LNCaP clone FGC (cell line): Measurements from ENCODE around the gene CANT1.
"Not testable (repeated sequence)": the region's sequence is repeated elsewhere in the genome, so short reads cannot be mapped to it uniquely, and the experiment has no call there.

Source experiments
- DNase-seq: peaks from one replicate; pipeline ENCODE4 v3.0.0-alpha.2; 2011; ENCODE audit warnings: low read depth
- H3K4me3 ChIP-seq: 2 replicates; pipeline ENCODE4 v1.5.1; 2011; ENCODE audit warnings: mild to moderate bottlenecking, low read depth, low read length, control low read depth
- TF ChIP-seq, protein P1 (sequence below): IDR thresholded peaks from 2 replicates; pipeline ENCODE4 v1.5.1; 2012; ENCODE audit warnings: mild to moderate bottlenecking; ENCODE audit not compliant: control insufficient read depth, insufficient read depth; ENCODE audit errors: extremely low read depth

The CANT1 gene

DNA sequence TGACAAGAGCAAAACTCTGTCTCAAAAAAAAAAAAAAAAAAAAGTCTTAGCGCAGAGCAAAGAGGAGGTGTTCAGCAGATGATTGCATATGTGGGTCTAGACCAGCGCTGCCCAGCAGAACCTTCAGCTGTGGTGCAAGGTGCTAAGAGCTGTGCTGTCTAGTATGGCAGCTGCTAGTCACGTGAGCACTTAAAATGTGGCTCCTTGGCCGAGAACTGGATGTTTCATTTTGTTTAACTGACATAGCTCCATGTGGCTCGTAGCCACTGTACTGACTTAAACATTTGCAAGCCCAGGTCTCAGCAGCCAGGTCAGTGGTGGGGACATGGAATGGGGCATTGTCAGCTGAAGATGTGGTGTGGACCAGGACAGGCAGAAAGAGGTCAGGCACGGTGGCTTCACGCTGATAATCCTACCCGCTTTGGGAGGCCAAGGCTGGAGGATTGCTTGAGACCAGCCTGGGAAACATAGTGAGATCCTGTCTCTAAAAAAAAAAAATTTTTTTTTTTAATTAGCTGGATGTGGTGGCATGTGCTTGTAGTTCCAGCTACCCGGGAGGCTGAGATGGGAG lies 23.6 kb upstream of the CANT1 start:
- no peak overlapping the region for H3K4me3 ChIP-seq
- TF ChIP-seq, protein P1, sequence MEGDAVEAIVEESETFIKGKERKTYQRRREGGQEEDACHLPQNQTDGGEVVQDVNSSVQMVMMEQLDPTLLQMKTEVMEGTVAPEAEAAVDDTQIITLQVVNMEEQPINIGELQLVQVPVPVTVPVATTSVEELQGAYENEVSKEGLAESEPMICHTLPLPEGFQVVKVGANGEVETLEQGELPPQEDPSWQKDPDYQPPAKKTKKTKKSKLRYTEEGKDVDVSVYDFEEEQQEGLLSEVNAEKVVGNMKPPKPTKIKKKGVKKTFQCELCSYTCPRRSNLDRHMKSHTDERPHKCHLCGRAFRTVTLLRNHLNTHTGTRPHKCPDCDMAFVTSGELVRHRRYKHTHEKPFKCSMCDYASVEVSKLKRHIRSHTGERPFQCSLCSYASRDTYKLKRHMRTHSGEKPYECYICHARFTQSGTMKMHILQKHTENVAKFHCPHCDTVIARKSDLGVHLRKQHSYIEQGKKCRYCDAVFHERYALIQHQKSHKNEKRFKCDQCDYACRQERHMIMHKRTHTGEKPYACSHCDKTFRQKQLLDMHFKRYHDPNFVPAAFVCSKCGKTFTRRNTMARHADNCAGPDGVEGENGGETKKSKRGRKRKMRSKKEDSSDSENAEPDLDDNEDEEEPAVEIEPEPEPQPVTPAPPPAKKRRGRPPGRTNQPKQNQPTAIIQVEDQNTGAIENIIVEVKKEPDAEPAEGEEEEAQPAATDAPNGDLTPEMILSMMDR = no peak
- peak; percentile 62 for DNase-seq

DNA sequence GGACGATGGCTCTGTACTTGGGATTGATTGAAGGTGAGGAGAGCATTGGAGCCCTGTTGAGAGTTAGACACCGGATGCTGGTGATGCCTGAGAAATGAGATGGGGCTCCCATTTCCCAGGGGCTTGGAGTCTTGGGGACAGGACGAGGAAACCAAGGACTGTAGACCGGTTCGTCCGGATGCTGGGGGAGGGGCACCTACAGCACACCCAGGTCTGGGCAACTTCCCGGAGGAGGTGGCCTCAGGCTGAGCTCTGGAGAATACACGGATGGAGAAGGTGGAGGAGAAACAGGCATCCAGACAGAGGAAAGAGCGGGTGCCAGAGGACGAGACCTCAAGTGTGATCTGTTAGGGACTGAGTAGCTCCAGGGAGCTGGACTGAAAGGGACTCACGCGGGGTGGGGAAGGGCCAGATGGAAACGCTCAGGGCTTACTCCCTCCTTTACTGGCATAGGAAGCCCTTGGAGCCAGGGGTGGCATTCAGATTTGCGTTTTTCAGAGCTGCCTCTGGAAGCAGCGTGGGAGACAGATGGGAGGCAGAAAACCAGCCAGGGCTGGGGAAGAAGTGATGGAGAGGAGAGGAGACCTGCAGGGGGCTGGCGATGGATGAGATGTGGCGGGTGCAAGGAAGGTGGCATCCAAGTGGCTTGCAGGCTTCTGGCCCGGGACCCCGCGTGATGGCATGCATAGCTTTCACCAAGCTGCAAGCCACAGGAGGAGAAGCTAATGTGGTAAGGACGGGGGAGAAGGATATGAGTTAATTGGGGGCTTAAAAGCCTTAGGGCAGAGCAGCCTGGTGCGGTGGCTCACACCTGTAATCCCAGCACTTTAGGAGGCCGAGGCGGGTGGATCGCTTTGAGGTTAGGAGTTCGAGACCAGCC lies 22.7 kb upstream of the CANT1 start:
- no peak overlapping the region for H3K4me3 ChIP-seq
- no peak for DNase-seq
- TF ChIP-seq, protein P1 = no peak

- DNase-seq, H3K4me3 ChIP-seq: not testable (repeated sequence)
Measured at GRCh38 chr17:79030636-79031035, 21.1 kb upstream of the CANT1 start.

DNA sequence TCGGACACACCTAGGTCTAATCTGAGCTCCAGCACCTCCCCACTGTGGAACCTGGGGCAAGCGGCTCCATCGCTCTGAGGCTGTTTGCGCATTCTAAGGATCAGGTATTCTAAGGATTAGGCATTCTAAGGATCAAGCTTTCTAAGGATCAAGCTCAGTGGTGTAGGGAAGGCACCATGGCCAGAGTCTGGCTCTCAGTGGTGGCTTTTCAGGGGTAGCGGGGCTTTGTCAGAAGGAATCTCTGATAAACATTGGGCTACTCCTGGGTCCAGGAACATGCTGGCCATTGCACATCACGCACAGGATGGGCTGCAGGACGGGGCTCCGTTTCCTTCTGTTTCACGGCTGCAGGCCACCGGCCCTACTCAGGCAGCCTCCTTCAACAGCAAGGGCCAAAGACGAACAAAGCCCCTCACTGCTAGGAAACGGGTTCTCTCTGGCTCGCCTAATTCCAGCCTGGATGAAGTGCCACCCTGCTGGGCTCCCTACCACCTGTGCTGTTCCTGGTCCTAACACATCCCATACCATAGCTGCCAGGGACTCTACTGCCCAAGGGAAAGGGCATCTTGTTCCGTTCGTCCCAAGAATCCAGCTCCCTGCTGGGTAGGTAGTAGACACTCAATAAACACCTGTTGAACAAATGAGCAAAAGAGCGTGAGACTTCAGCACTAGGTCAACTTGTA lies 19.9 kb upstream of the CANT1 start:
- no peak for DNase-seq
- TF ChIP-seq, protein P1 = no peak
- no peak overlapping the region for H3K4me3 ChIP-seq

- H3K4me3 ChIP-seq = no peak overlapping the region
- TF ChIP-seq, protein P1 = peak; percentile 35
- no peak for DNase-seq
Measured at GRCh38 chr17:79028496-79029326, 19.1 kb upstream of the CANT1 start.

DNA sequence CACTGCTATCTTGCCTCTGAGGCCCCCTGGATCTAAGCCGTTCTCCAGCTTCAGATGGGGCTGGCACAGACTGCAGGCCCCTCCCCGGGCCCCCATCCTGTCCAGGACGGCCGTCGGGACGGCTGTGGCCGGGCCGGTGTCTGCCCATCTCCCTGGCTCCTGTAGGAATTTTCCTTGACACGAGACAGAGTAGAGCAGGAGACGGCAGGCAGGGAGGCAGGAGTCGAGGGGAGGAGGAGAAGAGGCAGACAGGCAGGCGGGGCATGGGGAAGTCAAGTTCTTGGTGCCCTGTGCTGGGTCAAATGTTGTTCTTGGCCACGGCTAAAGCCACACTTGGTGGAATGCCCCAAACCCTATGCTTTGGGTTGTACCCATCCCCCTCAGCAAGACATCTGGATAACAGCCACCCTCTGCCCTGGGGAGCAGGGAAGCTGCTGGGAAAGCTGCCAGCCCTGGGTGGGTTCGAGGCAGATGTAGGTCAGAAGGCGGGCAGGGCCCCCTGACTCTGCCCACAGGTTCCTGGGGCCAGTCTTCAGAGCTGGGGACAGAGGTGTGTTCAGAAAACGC lies 18.4 kb upstream of the CANT1 start:
- H3K4me3 ChIP-seq = no peak overlapping the region
- TF ChIP-seq, protein P1 = no peak
- DNase-seq = no peak
